RWPE1 (cell line): ENCODE results near the gene GOLPH3.
"Not testable (repeated sequence)": the region's sequence is repeated elsewhere in the genome, so short reads cannot be mapped to it uniquely, and the experiment has no call there.

ENCODE experiments used
- CTCF ChIA-PET: fragments of 350-600 bp; sonication (Branson Sonifier 250); formaldehyde crosslinking; extraction: SDS; loops from one replicate; lab custom pipeline; 2021; lab: Yijun Ruan, JAX
- POLR2A ChIA-PET: fragments of 400-600 bp; formaldehyde crosslinking; extraction: SDS; loops from one replicate; lab custom pipeline; 2020; ENCODE audit warnings: antibody characterized with exemption; ENCODE audit not compliant: low non-redundant PET; lab: Yijun Ruan, JAX
- DNase-seq: peaks from one replicate; pipeline ENCODE4 v3.0.0; 2012; ENCODE audit warnings: low spot score
- H3K27ac ChIP-seq: fragments of 450-650 bp; 2 replicates; pipeline ENCODE4 v1.5.1; 2017
- CTCF ChIP-seq: fragments of 450-650 bp; conservative IDR thresholded peaks from 2 replicates; pipeline ENCODE4 v1.5.1; 2017; ENCODE audit warnings: low read depth, mild to moderate bottlenecking

GOLPH3 gene

GRCh38 chr5:32130865-32131264 is 43.3 kb downstream of the GOLPH3 start:
- no peak for TF ChIP-seq CTCF
- H3K27ac ChIP-seq, result no peak overlapping the region
- DNase-seq, result no peak
- ChIA-PET POLR2A (no interaction called here), CTCF (no interaction called here)

- POLR2A ChIA-PET, result no interaction called here
- no peak overlapping the region for H3K27ac ChIP-seq
- CTCF ChIA-PET, result interaction anchor here (0.7 kb wide), 1 partner anchor 1302 kb away, joined by 3 read pairs; no protein-coding TSS in a partner anchor
- TF ChIP-seq CTCF, result no peak
- no peak for DNase-seq
Observed at GRCh38 chr5:32129074-32129598, 45.0 kb downstream of the GOLPH3 start.

- ChIA-PET CTCF (interaction anchor here (0.5 kb wide), 1 partner anchor 201 kb away, joined by 6 read pairs; no protein-coding TSS in a partner anchor), POLR2A (no interaction called here)
- TF ChIP-seq CTCF, result no peak
Observed at GRCh38 chr5:32127711-32128110, 46.4 kb downstream of the GOLPH3 start.

GRCh38 chr5:32126691-32127090 is 47.4 kb downstream of the GOLPH3 start:
- TF ChIP-seq CTCF, result no peak
- no peak for DNase-seq
- no peak overlapping the region for H3K27ac ChIP-seq
- CTCF ChIA-PET, result interaction anchor here (0.6 to 0.8 kb wide), 2 partner anchors 26 to 58 kb away, joined by 3 to 6 read pairs; no protein-coding TSS in a partner anchor
- POLR2A ChIA-PET, result no interaction called here

More at GRCh38 chr5:32127711-32128110, 46.4 kb downstream of the GOLPH3 start:
- no peak for DNase-seq
- H3K27ac ChIP-seq, result no peak overlapping the region

GRCh38 chr5:32123889-32124676 is 50.0 kb downstream of the GOLPH3 start:
- H3K27ac ChIP-seq, result no peak overlapping the region
- POLR2A ChIA-PET, result interaction anchor here (0.6 kb wide), 1 partner anchor 13 kb away, joined by 10 read pairs; no protein-coding TSS in a partner anchor
- TF ChIP-seq CTCF, result no peak
- CTCF ChIA-PET, result no interaction called here
- DNase-seq, result no peak

- no peak overlapping the region for H3K27ac ChIP-seq
- POLR2A ChIA-PET, result no interaction called here
Observed at GRCh38 chr5:32123058-32123805, 50.9 kb downstream of the GOLPH3 start.

GRCh38 chr5:32118922-32119321 is 55.2 kb downstream of the GOLPH3 start:
- DNase-seq, H3K27ac ChIP-seq, CTCF ChIA-PET, POLR2A ChIA-PET: not testable (repeated sequence)

More at GRCh38 chr5:32123058-32123805, 50.9 kb downstream of the GOLPH3 start:
- DNase-seq, result no peak
- TF ChIP-seq CTCF, result no peak
- CTCF ChIA-PET, result interaction anchor here (0.6 kb wide), 1 partner anchor 38 kb away, joined by 3 read pairs; no protein-coding TSS in a partner anchor
